Muscle of leg (tissue), 11 donors: Measurements from ENCODE around the gene RFNG. TPM values are rescaled to one million over a fixed set of nuclear protein-coding genes. Genes with fewer than 3 reads are reported as not detected.

Experiments
- DNase-seq: peaks from one replicate; pipeline ENCODE4 v3.0.0; 2013
- H3K27ac ChIP-seq: one replicate; pipeline ENCODE4 v1.5.1; 2013; ENCODE audit warnings: mild to moderate bottlenecking, low read length, control low read depth
- H3K27me3 ChIP-seq: one replicate; pipeline ENCODE4 v1.6.1; 2013; ENCODE audit warnings: low read length; ENCODE audit not compliant: control insufficient read depth, insufficient read depth
- H3K36me3 ChIP-seq: one replicate; pipeline ENCODE4 v1.6.1; 2013; ENCODE audit warnings: low read length; ENCODE audit not compliant: control insufficient read depth, insufficient read depth
- H3K4me1 ChIP-seq: one replicate; pipeline ENCODE4 v1.6.1; 2013; ENCODE audit warnings: low read length; ENCODE audit not compliant: control insufficient read depth, insufficient read depth
- H3K4me3 ChIP-seq: one replicate; pipeline ENCODE4 v1.5.1; 2013; ENCODE audit warnings: low read length, control low read depth
- H3K9me3 ChIP-seq: replicated peaks from 2 replicates; pipeline ENCODE4 v1.6.1; 2013; ENCODE audit warnings: low read depth, low read length; ENCODE audit not compliant: control insufficient read depth
- WGBS: methylation state at CpG from one replicate; pipeline ENCODE4 v1.1.5; 2013; ENCODE audit warnings: missing lambda C conversion rate; ENCODE audit not compliant: insufficient coverage; 5-methylcytosine and 5-hydroxymethylcytosine counted together
- polyA plus RNA-seq, 8 donors: library from polyadenylated mRNA; unstranded; fragments of 120-200 nt; gene quantifications; one replicate each; pipeline versions ENCODE4 v1.2.1 to v1.2.3, GENCODE V29; 2013; ENCODE audit warnings: inconsistent platforms in 1 of 8, low replicate concordance in 1 of 8; ENCODE audit not compliant: insufficient read length in 8 of 8, insufficient read depth in 1 of 8
- total RNA-seq: library from RNA; stranded (reverse); fragments of 120-200 nt; gene quantifications from one replicate; pipeline ENCODE4 v1.2.4, GENCODE V29; 2013

The RFNG gene
- total and polyA plus RNA-seq, 9 donors: 21.6 to 47.1 (median 31.5) TPM

GRCh38 chr17:82019690-82020571 is 31.7 kb downstream of the RFNG start:
- no peaks in the 10 kb centered on the region for H3K9me3 ChIP-seq
- H3K36me3 ChIP-seq: peaks cover 21% of the 10 kb centered on the region
- H3K27ac ChIP-seq: no peak overlapping the region
- peaks cover 35% of the 10 kb centered on the region for H3K4me1 ChIP-seq
- 63% methylated on average over 26 of the region's 34 CpGs for WGBS
- no peak overlapping the region for H3K4me3 ChIP-seq
- no peaks in the 10 kb centered on the region for H3K27me3 ChIP-seq
- DNase-seq: no peak

GRCh38 chr17:82018989-82019689 is 32.5 kb downstream of the RFNG start:
- 81% methylated on average over 24 of the region's 33 CpGs for WGBS
- H3K27ac ChIP-seq: no peak overlapping the region

DNA sequence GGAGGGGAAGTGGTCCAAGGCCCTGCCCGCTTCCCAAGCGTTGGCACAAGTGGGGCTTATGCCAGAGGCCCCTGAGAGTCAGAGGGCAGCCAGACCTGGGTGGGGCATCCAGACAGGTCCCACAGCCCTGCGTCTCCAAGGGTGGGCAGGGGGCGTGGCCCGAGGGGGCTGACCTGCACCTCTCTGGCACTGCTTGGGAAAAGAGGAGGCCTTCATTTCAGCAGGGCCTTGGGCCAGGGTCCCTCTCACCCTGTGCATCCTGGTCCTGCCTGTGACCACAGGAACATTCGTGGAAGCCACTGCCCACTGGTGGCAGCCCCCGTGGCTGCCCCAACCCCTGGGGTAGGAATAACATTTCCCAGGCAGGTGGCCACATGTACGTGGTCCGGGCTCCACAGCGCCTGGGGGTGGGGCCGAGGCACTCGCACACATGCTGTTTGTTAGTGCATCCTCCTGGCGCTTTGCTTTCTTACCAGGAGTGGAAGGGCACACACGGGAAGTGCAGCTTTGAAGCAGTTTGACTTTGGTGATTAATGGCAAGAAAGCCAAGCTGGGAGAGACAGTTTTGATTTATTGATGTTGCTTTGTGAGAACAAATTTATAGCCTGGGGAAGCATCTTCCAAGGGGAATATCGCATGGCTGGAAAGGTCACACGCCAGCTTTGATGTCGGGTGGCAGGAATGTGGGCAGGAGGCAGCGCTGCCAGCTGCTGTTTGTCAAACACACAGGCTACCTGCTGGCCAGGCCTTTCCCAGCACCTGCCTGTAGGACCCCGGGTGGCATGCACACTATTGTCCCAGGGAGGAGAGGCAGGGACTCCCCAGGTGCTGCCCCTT is 33.2 kb downstream of the RFNG start:
- 56% methylated on average over 18 of the region's 19 CpGs for WGBS
- Histone ChIP-seq H3K4me3 (no peak overlapping the region), H3K27me3 (no peaks in the 10 kb centered on the region), H3K9me3 (no peaks in the 10 kb centered on the region), H3K36me3 (peaks cover 21% of the 10 kb centered on the region), H3K4me1 (peaks cover 25% of the 10 kb centered on the region), H3K27ac (no peak overlapping the region)
- DNase-seq: no peak

More at GRCh38 chr17:82018989-82019689, 32.5 kb downstream of the RFNG start:
- DNase-seq: no peak
- H3K4me1 ChIP-seq: peaks cover 32% of the 10 kb centered on the region
- no peaks in the 10 kb centered on the region for H3K9me3 ChIP-seq
- H3K36me3 ChIP-seq: peaks cover 21% of the 10 kb centered on the region
- no peaks in the 10 kb centered on the region for H3K27me3 ChIP-seq
- no peak overlapping the region for H3K4me3 ChIP-seq

- WGBS: 63% methylated on average over 7 of the region's 13 CpGs
- H3K27ac ChIP-seq: no peak overlapping the region
- H3K4me1 ChIP-seq: peaks cover 30% of the 10 kb centered on the region
- H3K4me3 ChIP-seq: no peak overlapping the region
- H3K9me3 ChIP-seq: no peaks in the 10 kb centered on the region
- no peak for DNase-seq
- peaks cover 21% of the 10 kb centered on the region for H3K36me3 ChIP-seq
- no peaks in the 10 kb centered on the region for H3K27me3 ChIP-seq
Observed at GRCh38 chr17:82017612-82018151, 33.9 kb downstream of the RFNG start.

DNA sequence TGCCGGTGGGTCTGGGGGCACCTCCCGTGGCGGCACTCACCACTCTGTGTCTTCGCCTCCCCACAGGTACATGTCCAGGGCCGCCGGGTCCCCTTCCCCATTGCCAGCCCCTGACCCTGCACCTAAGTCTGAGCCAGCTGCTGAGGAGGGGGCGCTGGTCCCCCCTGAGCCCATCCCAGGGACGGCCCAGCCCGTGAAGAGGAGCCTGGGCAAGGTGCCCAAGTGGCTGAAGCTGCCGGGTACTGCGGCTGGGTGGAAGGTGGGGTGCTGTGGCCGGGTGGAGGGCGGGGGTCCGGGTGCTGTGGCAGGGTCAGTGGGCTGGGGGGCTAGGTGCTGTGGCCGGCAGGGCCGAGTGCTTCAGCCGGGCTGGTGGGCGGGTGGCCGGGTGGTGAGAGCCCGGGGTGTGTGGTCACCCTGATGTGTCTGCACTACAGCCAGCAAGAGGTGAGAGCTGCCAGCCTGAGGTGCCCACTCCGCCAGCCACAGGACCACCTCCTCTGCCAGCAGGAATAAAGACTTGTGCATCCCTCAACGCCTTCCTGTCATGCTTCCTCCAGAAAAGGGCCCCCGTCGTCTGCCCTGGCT is 34.6 kb downstream of the RFNG start:
- Histone ChIP-seq H3K9me3 (no peaks in the 10 kb centered on the region), H3K27ac (no peak overlapping the region), H3K27me3 (no peaks in the 10 kb centered on the region), H3K36me3 (peaks cover 21% of the 10 kb centered on the region), H3K4me3 (no peak overlapping the region), H3K4me1 (peaks cover 32% of the 10 kb centered on the region)
- WGBS: 83% methylated on average over 21 of the region's 24 CpGs
- DNase-seq: no peak

GRCh38 chr17:82016061-82016874 is 35.3 kb downstream of the RFNG start:
- WGBS: 74% methylated on average over 20 of the region's 28 CpGs
- Histone ChIP-seq H3K4me3 (no peak overlapping the region), H3K9me3 (no peaks in the 10 kb centered on the region), H3K36me3 (peaks cover 24% of the 10 kb centered on the region), H3K4me1 (peaks cover 25% of the 10 kb centered on the region), H3K27me3 (no peaks in the 10 kb centered on the region), H3K27ac (no peak overlapping the region)
- no peak for DNase-seq

GRCh38 chr17:82015311-82015971 is 36.2 kb downstream of the RFNG start:
- WGBS: 47% methylated on average over 18 of the region's 24 CpGs
- Histone ChIP-seq H3K4me1 (peaks cover 21% of the 10 kb centered on the region), H3K27me3 (no peaks in the 10 kb centered on the region), H3K27ac (no peak overlapping the region), H3K9me3 (no peaks in the 10 kb centered on the region), H3K4me3 (no peak overlapping the region), H3K36me3 (peaks cover 24% of the 10 kb centered on the region)
- no peak for DNase-seq

DNA sequence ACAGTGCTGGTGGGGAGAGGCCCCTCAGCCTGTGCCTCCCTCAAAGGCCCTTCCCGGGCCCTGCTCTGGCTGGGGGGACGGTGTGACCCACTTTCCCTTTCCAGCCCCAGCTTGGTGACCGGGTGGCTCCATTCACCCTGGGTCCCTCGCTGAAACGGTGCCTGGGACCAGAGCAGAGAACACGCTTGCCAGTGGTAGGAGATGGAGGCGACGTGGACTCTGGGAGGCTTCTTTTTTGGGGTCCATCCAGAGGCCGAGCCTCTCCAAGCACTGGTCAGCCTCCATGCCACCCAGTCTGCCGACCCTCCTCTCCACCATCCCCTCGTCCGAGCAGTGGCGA is 36.7 kb downstream of the RFNG start:
- H3K27ac ChIP-seq: no peak overlapping the region
- H3K4me3 ChIP-seq: no peak overlapping the region
- WGBS: 85% methylated on average over 6 of the region's 13 CpGs
- peaks cover 21% of the 10 kb centered on the region for H3K4me1 ChIP-seq
- no peaks in the 10 kb centered on the region for H3K27me3 ChIP-seq
- DNase-seq: no peak
- no peaks in the 10 kb centered on the region for H3K9me3 ChIP-seq
- H3K36me3 ChIP-seq: peaks cover 24% of the 10 kb centered on the region

DNA sequence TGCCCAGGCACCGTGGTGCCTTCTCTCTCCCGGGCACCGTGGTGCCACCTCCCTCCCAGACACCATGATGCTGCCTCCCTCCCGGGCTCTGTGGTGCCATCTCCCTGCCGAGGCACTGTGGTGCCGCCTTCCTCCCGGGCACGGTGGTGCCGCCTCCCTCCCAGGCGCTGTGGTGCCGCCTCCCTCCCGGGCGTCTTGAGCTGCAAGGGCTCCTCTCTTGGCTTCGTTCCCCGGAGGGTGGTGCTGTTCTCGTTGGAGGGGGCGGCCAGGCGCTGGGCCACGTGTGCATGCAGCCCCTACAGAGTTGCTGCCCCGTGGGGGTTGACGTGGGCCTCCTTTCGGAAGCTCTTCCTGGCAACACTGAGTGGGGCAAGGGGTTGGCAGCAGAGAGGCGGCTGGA is 37.2 kb downstream of the RFNG start:
- Histone ChIP-seq H3K27ac (no peak overlapping the region), H3K9me3 (no peaks in the 10 kb centered on the region), H3K36me3 (peaks cover 26% of the 10 kb centered on the region), H3K27me3 (no peaks in the 10 kb centered on the region), H3K4me3 (no peak overlapping the region), H3K4me1 (peaks cover 21% of the 10 kb centered on the region)
- DNase-seq: no peak
- WGBS: 80% methylated on average over 18 of the region's 23 CpGs
